Mesenchymal stem cell (in vitro differentiated cells and primary cell): ENCODE results near the gene ITGA2B.
A peak's percentile ranks its signal among the peaks of the same experiment; 100 is the strongest.

ENCODE experiments used
- DNase-seq: peaks from one replicate; pipeline ENCODE4 v3.0.0-alpha.2; 2013
- H2AFZ ChIP-seq: one replicate; pipeline ENCODE4 v1.6.1; 2013; ENCODE audit warnings: low read depth, mild to moderate bottlenecking, control low read depth, inconsistent platforms, low read length, moderate library complexity
- H2AK5ac ChIP-seq: 2 replicates; pipeline ENCODE4 v1.6.1; 2013; ENCODE audit warnings: low read length, moderate library complexity, mild to moderate bottlenecking, inconsistent platforms; ENCODE audit not compliant: severe bottlenecking
- H2BK120ac ChIP-seq: one replicate; pipeline ENCODE4 v1.6.1; 2013; ENCODE audit warnings: low read depth, mild to moderate bottlenecking, inconsistent platforms, low read length, moderate library complexity
- H2BK12ac ChIP-seq, 2 experiments: one replicate each; pipeline ENCODE4 v1.6.1; 2013; ENCODE audit warnings: inconsistent platforms in 2 of 2, low read length in 2 of 2, mild to moderate bottlenecking in 2 of 2, moderate library complexity in 2 of 2, control low read depth in 1 of 2
- H2BK15ac ChIP-seq: one replicate; pipeline ENCODE4 v1.6.1; 2013; ENCODE audit warnings: mild to moderate bottlenecking, low read depth, inconsistent platforms; ENCODE audit not compliant: poor library complexity, severe bottlenecking
- H2BK5ac ChIP-seq: 2 replicates; pipeline ENCODE4 v1.6.1; 2013; ENCODE audit warnings: low read depth, mild to moderate bottlenecking, low read length, control low read depth, inconsistent platforms; ENCODE audit not compliant: poor library complexity, severe bottlenecking
- H3K14ac ChIP-seq, 2 experiments: one replicate each; pipeline ENCODE4 v1.6.1; 2013; ENCODE audit warnings: inconsistent platforms in 2 of 2, low read length in 2 of 2, control low read depth in 1 of 2, mild to moderate bottlenecking in 1 of 2, moderate library complexity in 1 of 2
- H3K18ac ChIP-seq, 2 experiments: one replicate each; pipeline ENCODE4 v1.6.1; 2013; ENCODE audit warnings: inconsistent platforms in 2 of 2, low read length in 2 of 2, control low read depth in 1 of 2, low read depth in 1 of 2, mild to moderate bottlenecking in 1 of 2
- H3K23ac ChIP-seq, 2 experiments: one replicate each; pipeline ENCODE4 v1.6.1; 2013; ENCODE audit warnings: inconsistent platforms in 2 of 2, low read length in 2 of 2, mild to moderate bottlenecking in 2 of 2, moderate library complexity in 2 of 2, control low read depth in 1 of 2
- H3K27ac ChIP-seq: 2 replicates; pipeline ENCODE4 v1.5.1; 2013; ENCODE audit warnings: mild to moderate bottlenecking, moderate library complexity, low read length, control low read depth, inconsistent platforms; ENCODE audit not compliant: poor library complexity, severe bottlenecking
- H3K27me3 ChIP-seq, 2 experiments: 2 replicates each; pipeline versions ENCODE4 v1.6.1 to v1.7.0; 2013; ENCODE audit warnings: low read length in 2 of 2, mild to moderate bottlenecking in 2 of 2, moderate library complexity in 2 of 2, control low read depth in 1 of 2, inconsistent platforms in 1 of 2; ENCODE audit not compliant: control insufficient read depth in 1 of 2, insufficient read depth in 1 of 2
- H3K36me3 ChIP-seq, 2 experiments: 2 replicates each; pipeline versions ENCODE4 v1.6.1 to v1.7.0; 2013; ENCODE audit warnings: low read length in 2 of 2, control low read depth in 1 of 2, inconsistent platforms in 1 of 2, low read depth in 1 of 2, mild to moderate bottlenecking in 1 of 2; ENCODE audit not compliant: insufficient read depth in 2 of 2, control insufficient read depth in 1 of 2
- H3K4ac ChIP-seq, 2 experiments: one replicate each; pipeline ENCODE4 v1.6.1; 2013; ENCODE audit warnings: inconsistent platforms in 2 of 2, low read length in 2 of 2, mild to moderate bottlenecking in 2 of 2, moderate library complexity in 2 of 2, control low read depth in 1 of 2, low read depth in 1 of 2
- H3K4me1 ChIP-seq: 2 replicates; pipeline ENCODE4 v1.6.1; 2013; ENCODE audit warnings: low read depth, low read length, control low read depth; ENCODE audit not compliant: control insufficient read depth, insufficient read depth
- H3K4me2 ChIP-seq: 2 replicates; pipeline ENCODE4 v1.6.1; 2013; ENCODE audit warnings: low read length, mild to moderate bottlenecking, inconsistent platforms; ENCODE audit not compliant: poor library complexity, severe bottlenecking
- H3K4me3 ChIP-seq, 2 experiments: 2 replicates each; pipeline versions ENCODE4 v1.5.1 to v1.7.0; 2013; ENCODE audit warnings: low read length in 2 of 2, mild to moderate bottlenecking in 2 of 2, control low read depth in 1 of 2, low read depth in 1 of 2; ENCODE audit not compliant: insufficient read depth in 1 of 2
- H3K79me1 ChIP-seq: replicated peaks from 2 replicates; pipeline ENCODE4 v1.6.1; 2013; ENCODE audit warnings: mild to moderate bottlenecking, control low read depth, low read length, inconsistent platforms; ENCODE audit not compliant: poor library complexity, severe bottlenecking
- H3K9ac ChIP-seq: 2 replicates; pipeline ENCODE4 v1.7.0; 2013; ENCODE audit warnings: mild to moderate bottlenecking, low read length, moderate library complexity
- H3K9me3 ChIP-seq: 2 replicates; pipeline ENCODE4 v1.7.0; 2013; ENCODE audit warnings: mild to moderate bottlenecking, low read length; ENCODE audit not compliant: control insufficient read depth
- H4K8ac ChIP-seq: one replicate; pipeline ENCODE4 v1.6.1; 2013; ENCODE audit warnings: inconsistent platforms, mild to moderate bottlenecking, low read length, moderate library complexity
- H4K91ac ChIP-seq: one replicate; pipeline ENCODE4 v1.6.1; 2013; ENCODE audit warnings: mild to moderate bottlenecking, low read length, inconsistent platforms
- WGBS: methylation state at CpG from one replicate; pipeline ENCODE4 v1.1.7; 2013; ENCODE audit warnings: mixed read lengths; 5-methylcytosine and 5-hydroxymethylcytosine counted together

ITGA2B gene

GRCh38 chr17:44389723-44390202 is 314 bp upstream of the ITGA2B start:
- H3K4me3 ChIP-seq: no peak overlapping the region
- H3K9ac ChIP-seq: no peak overlapping the region
- WGBS: 99% methylated on average over 6 of the region's 6 CpGs
- no peak overlapping the region for H3K23ac ChIP-seq
- no peak overlapping the region for H2BK5ac ChIP-seq
- no peak overlapping the region for H4K8ac ChIP-seq
- no peak overlapping the region for H2BK120ac ChIP-seq
- H2BK12ac ChIP-seq: no peak overlapping the region
- no peak overlapping the region for H2BK15ac ChIP-seq
- H3K4ac ChIP-seq: no peak overlapping the region
- no peaks in the 10 kb centered on the region for H3K79me1 ChIP-seq
- H3K9me3 ChIP-seq: no peaks in the 10 kb centered on the region
- no peak overlapping the region for H3K14ac ChIP-seq
- H3K36me3 ChIP-seq: peaks cover 0 to 1% of the 10 kb centered on the region in 2 experiments
- no peak overlapping the region for H3K27ac ChIP-seq
- peaks cover 7 to 19% of the 10 kb centered on the region in 2 experiments for H3K27me3 ChIP-seq
- no peak for DNase-seq
- H4K91ac ChIP-seq: no peak overlapping the region
- H2AFZ ChIP-seq: no peak overlapping the region
- peaks cover 12% of the 10 kb centered on the region for H3K4me1 ChIP-seq
- no peak overlapping the region for H3K4me2 ChIP-seq
- no peak overlapping the region for H3K18ac ChIP-seq
- H2AK5ac ChIP-seq: no peak overlapping the region

GRCh38 chr17:44387804-44388203 is 1.6 kb downstream of the ITGA2B start:
- no peak overlapping the region for H2AK5ac ChIP-seq
- H2BK15ac ChIP-seq: no peak overlapping the region
- no peak overlapping the region for H4K8ac ChIP-seq
- H3K4me2 ChIP-seq: no peak overlapping the region
- H4K91ac ChIP-seq: no peak overlapping the region
- H3K14ac ChIP-seq: no peak overlapping the region
- no peaks in the 10 kb centered on the region for H3K36me3 ChIP-seq
- no peaks in the 10 kb centered on the region for H3K9me3 ChIP-seq
- H3K27me3 ChIP-seq: peaks cover 26 to 37% of the 10 kb centered on the region in 2 experiments
- no peak overlapping the region for H2BK5ac ChIP-seq
- no peak overlapping the region for H3K4me3 ChIP-seq
- H3K18ac ChIP-seq: no peak overlapping the region
- WGBS: no CpG with 5 or more reads among the region's 2 CpGs
- DNase-seq: no peak
- no peak overlapping the region for H3K4ac ChIP-seq
- H3K4me1 ChIP-seq: peaks cover 17% of the 10 kb centered on the region
- H2BK120ac ChIP-seq: no peak overlapping the region
- no peak overlapping the region for H3K23ac ChIP-seq
- H2AFZ ChIP-seq: no peak overlapping the region
- no peak overlapping the region for H2BK12ac ChIP-seq
- no peak overlapping the region for H3K27ac ChIP-seq
- H3K9ac ChIP-seq: no peak overlapping the region
- H3K79me1 ChIP-seq: no peaks in the 10 kb centered on the region

GRCh38 chr17:44386182-44386525 is 3.3 kb downstream of the ITGA2B start:
- Histone ChIP-seq H3K18ac (peak overlapping the region in 1 of 2 experiments; percentile 13), H3K27ac (no peak overlapping the region), H2BK15ac (no peak overlapping the region), H3K14ac (no peak overlapping the region), H4K8ac (no peak overlapping the region), H3K79me1 (no peaks in the 10 kb centered on the region), H3K36me3 (no peaks in the 10 kb centered on the region), H3K9me3 (no peaks in the 10 kb centered on the region), H3K4me2 (peak overlapping the region; percentile 87), H3K4me3 (peak overlapping the region; percentile 50 to 77), H3K27me3 (peaks cover 30 to 49% of the 10 kb centered on the region in 2 experiments), H2AK5ac (no peak overlapping the region), H2BK120ac (no peak overlapping the region), H3K4ac (no peak overlapping the region), H3K23ac (peak overlapping the region in 1 of 2 experiments; percentile 16), H2AFZ (no peak overlapping the region), H3K9ac (no peak overlapping the region), H3K4me1 (peaks cover 17% of the 10 kb centered on the region), H2BK5ac (no peak overlapping the region), H4K91ac (no peak overlapping the region), H2BK12ac (no peak overlapping the region)
- no peak for DNase-seq
- WGBS: 18% methylated on average over 5 of the region's 10 CpGs

- no peak overlapping the region for H2BK15ac ChIP-seq
- no peaks in the 10 kb centered on the region for H3K79me1 ChIP-seq
- H3K4me3 ChIP-seq: peak overlapping the region; percentile 50 to 77
- no peak overlapping the region for H3K27ac ChIP-seq
- H2AK5ac ChIP-seq: no peak overlapping the region
- peaks cover 30 to 56% of the 10 kb centered on the region in 2 experiments for H3K27me3 ChIP-seq
- H4K91ac ChIP-seq: peak overlapping the region; percentile 82
- H3K4ac ChIP-seq: no peak overlapping the region
- H3K14ac ChIP-seq: peak overlapping the region in 1 of 2 experiments; percentile 9
- H2AFZ ChIP-seq: peak overlapping the region; percentile 91
- no peaks in the 10 kb centered on the region for H3K36me3 ChIP-seq
- H2BK120ac ChIP-seq: no peak overlapping the region
- peak overlapping the region; percentile 87 for H4K8ac ChIP-seq
- DNase-seq: peak; percentile 73
- H3K4me2 ChIP-seq: peak overlapping the region; percentile 87
- H3K4me1 ChIP-seq: peaks cover 17% of the 10 kb centered on the region
- WGBS: 7% methylated on average over 68 of the region's 68 CpGs
- H3K9me3 ChIP-seq: no peaks in the 10 kb centered on the region
- peak overlapping the region; percentile 13 to 94 for H3K18ac ChIP-seq
- no peak overlapping the region for H2BK5ac ChIP-seq
- peak overlapping the region; percentile 30 to 56 for H2BK12ac ChIP-seq
- peak overlapping the region; percentile 64 for H3K9ac ChIP-seq
- peak overlapping the region in 1 of 2 experiments; percentile 16 for H3K23ac ChIP-seq
These were observed 3.9 kb downstream of the ITGA2B start for GRCh38 chr17:44385287-44386181.
